Astrocyte (in vitro differentiated cells and primary cell): Measurements from ENCODE around the gene OR1L8.

Experiments
- EZH2 ChIP-seq: IDR thresholded peaks from 2 replicates; pipeline ENCODE4 v1.6.1; 2012; ENCODE audit warnings: mild to moderate bottlenecking, low read length, inconsistent platforms; ENCODE audit not compliant: insufficient read depth
- TF ChIP-seq, protein P1 (sequence below): IDR thresholded peaks from 2 replicates; pipeline ENCODE4 v1.5.1; 2011; ENCODE audit warnings: low read depth, mild to moderate bottlenecking, inconsistent platforms, low read length, moderate library complexity; ENCODE audit not compliant: insufficient read depth

DNA sequence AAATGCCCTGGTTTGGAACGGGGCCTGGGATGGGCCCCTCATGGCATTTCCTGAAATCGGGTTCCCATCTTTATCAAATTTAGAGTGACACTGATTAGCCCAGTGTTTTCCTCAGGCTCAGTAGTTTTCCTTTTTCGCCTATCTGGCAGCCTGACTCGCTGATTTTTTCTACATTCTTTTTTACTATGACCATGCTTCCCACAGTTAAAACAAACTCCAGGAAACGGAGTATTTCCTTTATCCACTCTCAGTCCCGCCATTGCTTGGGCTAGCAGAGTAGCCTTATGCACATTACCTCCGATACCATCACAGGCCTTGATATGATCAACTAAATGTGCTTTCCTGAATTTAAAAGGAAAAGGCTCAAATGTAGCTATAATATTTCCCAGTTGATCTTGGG lies 36.8 kb upstream of the OR1L8 start:
- TF ChIP-seq, protein P1, sequence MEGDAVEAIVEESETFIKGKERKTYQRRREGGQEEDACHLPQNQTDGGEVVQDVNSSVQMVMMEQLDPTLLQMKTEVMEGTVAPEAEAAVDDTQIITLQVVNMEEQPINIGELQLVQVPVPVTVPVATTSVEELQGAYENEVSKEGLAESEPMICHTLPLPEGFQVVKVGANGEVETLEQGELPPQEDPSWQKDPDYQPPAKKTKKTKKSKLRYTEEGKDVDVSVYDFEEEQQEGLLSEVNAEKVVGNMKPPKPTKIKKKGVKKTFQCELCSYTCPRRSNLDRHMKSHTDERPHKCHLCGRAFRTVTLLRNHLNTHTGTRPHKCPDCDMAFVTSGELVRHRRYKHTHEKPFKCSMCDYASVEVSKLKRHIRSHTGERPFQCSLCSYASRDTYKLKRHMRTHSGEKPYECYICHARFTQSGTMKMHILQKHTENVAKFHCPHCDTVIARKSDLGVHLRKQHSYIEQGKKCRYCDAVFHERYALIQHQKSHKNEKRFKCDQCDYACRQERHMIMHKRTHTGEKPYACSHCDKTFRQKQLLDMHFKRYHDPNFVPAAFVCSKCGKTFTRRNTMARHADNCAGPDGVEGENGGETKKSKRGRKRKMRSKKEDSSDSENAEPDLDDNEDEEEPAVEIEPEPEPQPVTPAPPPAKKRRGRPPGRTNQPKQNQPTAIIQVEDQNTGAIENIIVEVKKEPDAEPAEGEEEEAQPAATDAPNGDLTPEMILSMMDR: no peak
- TF ChIP-seq EZH2: no peak
